Endothelial cell (in vitro differentiated cells): Measurements from ENCODE around the gene KRTAP4-1. TPM values are rescaled to one million over a fixed set of nuclear protein-coding genes. Genes with fewer than 3 reads are reported as not detected.
"Not testable (repeated sequence)": the region's sequence is repeated elsewhere in the genome, so short reads cannot be mapped to it uniquely, and the experiment has no call there.

Experiments
- DNase-seq: peaks from one replicate; pipeline ENCODE4 v3.0.0; 2021; ENCODE audit warnings: low spot score
- H3K27ac Mint-ChIP-seq: one replicate; pipeline ENCODE4 v1.8.0; 2021; ENCODE audit warnings: mixed read lengths, inconsistent platforms; ENCODE audit not compliant: unreplicated experiment
- H3K27me3 Mint-ChIP-seq: one replicate; pipeline ENCODE4 v1.8.0; 2021; ENCODE audit warnings: mild to moderate bottlenecking, moderate library complexity, mixed read lengths, inconsistent platforms; ENCODE audit not compliant: unreplicated experiment
- H3K36me3 Mint-ChIP-seq: one replicate; pipeline ENCODE4 v1.8.0; 2021; ENCODE audit warnings: mild to moderate bottlenecking, low read depth, mixed read lengths, inconsistent platforms; ENCODE audit not compliant: unreplicated experiment
- H3K4me1 Mint-ChIP-seq: one replicate; pipeline ENCODE4 v1.8.0; 2021; ENCODE audit warnings: mild to moderate bottlenecking, mixed read lengths, inconsistent platforms; ENCODE audit not compliant: unreplicated experiment
- H3K4me3 Mint-ChIP-seq: one replicate; pipeline ENCODE4 v1.8.0; 2021; ENCODE audit warnings: mild to moderate bottlenecking, mixed read lengths, inconsistent platforms; ENCODE audit not compliant: unreplicated experiment
- H3K9me3 Mint-ChIP-seq: one replicate; pipeline ENCODE4 v1.8.0; 2021; ENCODE audit warnings: mixed read lengths, inconsistent platforms; ENCODE audit not compliant: unreplicated experiment
- CTCF ChIP-seq: fragments of 200-600 bp; sonication (generic); IDR thresholded peaks from one replicate; pipeline ENCODE4 v1.5.0; 2021; ENCODE audit warnings: antibody characterized with exemption; ENCODE audit not compliant: unreplicated experiment
- total RNA-seq: library from RNA; stranded (reverse); fragmentation: NEBNext Ultra II Directional; extraction: Animal tissue kit (Norgen Biotek cat#: 25700); gene quantifications from one replicate; pipeline ENCODE4 v1.2.1, GENCODE V29; 2021; ENCODE audit not compliant: unreplicated experiment

KRTAP4-1 gene
- total RNA-seq, 1 donor from 2014 or later: not detected

- no peaks in the 10 kb centered on the region for H3K27me3 Mint-ChIP-seq
These were observed 16.6 kb downstream of the KRTAP4-1 start, which contains the start of gene KRTAP4-3 for GRCh38 chr17:41168121-41168520. KRTAP4-3 (minus strand) TSS chr17:41168221; CDS start chr17:41168172, 49 bp downstream.

GRCh38 chr17:41167561-41167960 is 17.1 kb downstream of the KRTAP4-1 start:
- no peak for DNase-seq
- Mint-ChIP-seq H3K4me1 (no peaks in the 10 kb centered on the region), H3K27me3 (no peaks in the 10 kb centered on the region), H3K4me3 (no peak overlapping the region), H3K36me3 (no peaks in the 10 kb centered on the region), H3K9me3 (no peaks in the 10 kb centered on the region), H3K27ac (no peak overlapping the region)
- TF ChIP-seq CTCF: no peak

More at GRCh38 chr17:41168121-41168520, 16.6 kb downstream of the KRTAP4-1 start, which contains the start of gene KRTAP4-3:
- Mint-ChIP-seq H3K36me3 (no peaks in the 10 kb centered on the region), H3K4me3 (no peak within 1 kb of the TSS), H3K9me3 (no peaks in the 10 kb centered on the region), H3K4me1 (no peaks in the 10 kb centered on the region), H3K27ac (no peak within 1 kb of the TSS)
- no peak for DNase-seq
- no peak for TF ChIP-seq CTCF

- Mint-ChIP-seq H3K4me1 (no peaks in the 10 kb centered on the region), H3K4me3 (no peak overlapping the region), H3K27me3 (no peaks in the 10 kb centered on the region), H3K36me3 (no peaks in the 10 kb centered on the region), H3K9me3 (no peaks in the 10 kb centered on the region), H3K27ac (no peak overlapping the region)
- DNase-seq: no peak
- TF ChIP-seq CTCF: no peak
These were observed 20.9 kb downstream of the KRTAP4-1 start for GRCh38 chr17:41163828-41164227.

GRCh38 chr17:41160648-41161047 is 24.1 kb downstream of the KRTAP4-1 start, which contains the start of gene KRTAP4-4:
KRTAP4-4 (minus strand) TSS chr17:41160748; CDS start chr17:41160691, 57 bp downstream.
- H3K4me1 Mint-ChIP-seq: no peaks in the 10 kb centered on the region
- no peak for TF ChIP-seq CTCF
- H3K9me3 Mint-ChIP-seq: no peaks in the 10 kb centered on the region
- DNase-seq: no peak
- H3K27ac Mint-ChIP-seq: no peak within 1 kb of the TSS
- H3K4me3 Mint-ChIP-seq: no peak within 1 kb of the TSS
- H3K27me3 Mint-ChIP-seq: no peaks in the 10 kb centered on the region
- H3K36me3 Mint-ChIP-seq: no peaks in the 10 kb centered on the region

- not testable (repeated sequence) for H3K4me3 Mint-ChIP-seq, H3K36me3 Mint-ChIP-seq, H3K9me3 Mint-ChIP-seq, H3K27me3 Mint-ChIP-seq, H3K4me1 Mint-ChIP-seq, DNase-seq, H3K27ac Mint-ChIP-seq
These were observed 24.5 kb downstream of the KRTAP4-1 start for GRCh38 chr17:41160190-41160589.
